ENCODE results near the gene UBE2D3.
"Not testable (repeated sequence)": the region's sequence is repeated elsewhere in the genome, so short reads cannot be mapped to it uniquely, and the experiment has no call there.

UBE2D3 gene

DNA sequence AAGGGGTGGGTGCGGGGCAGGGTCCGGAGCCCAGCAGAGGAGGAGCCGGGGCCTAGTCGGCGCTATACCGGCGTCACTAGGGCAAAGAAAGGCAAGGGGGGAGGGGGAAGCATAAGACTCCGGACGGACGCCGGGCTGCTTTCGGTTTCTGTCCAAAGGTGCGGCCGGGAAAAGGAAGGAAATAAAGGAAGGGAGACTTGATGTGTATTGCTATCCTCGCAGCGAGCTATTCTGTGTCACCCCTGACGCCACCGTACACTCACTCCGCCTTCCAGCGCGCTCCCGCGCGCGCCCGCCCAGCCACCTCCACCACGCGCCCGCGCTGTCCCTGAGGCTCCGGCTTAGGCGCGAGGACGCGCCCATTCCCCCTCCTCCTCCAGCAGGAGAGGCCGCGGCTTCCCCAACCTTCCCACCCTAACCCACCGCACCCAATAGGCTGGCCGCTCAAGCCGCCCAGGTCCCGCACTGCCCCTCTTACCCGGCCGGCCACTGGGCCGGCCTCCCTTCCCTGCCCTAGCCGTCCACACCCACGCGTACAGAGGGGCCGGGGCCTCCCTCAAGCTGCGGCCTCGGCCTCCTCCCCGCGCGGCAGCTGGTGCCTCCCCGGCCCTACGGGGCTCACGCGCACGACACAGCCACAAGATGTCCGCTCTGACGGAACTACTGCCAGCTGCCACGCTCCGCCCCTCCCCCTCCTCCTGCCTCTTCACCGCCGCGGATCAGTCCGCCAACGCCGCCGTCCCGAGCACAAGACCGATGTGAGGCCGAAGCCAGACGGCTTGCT lies at the start of gene UBE2D3:
Gene UBE2D3, minus strand, starts transcription at position 662 of the 784 bp plus-strand sequence. CDS start 1,043 bp downstream, outside the sequence.
- peak; percentile 94 for DNase-seq

DNA sequence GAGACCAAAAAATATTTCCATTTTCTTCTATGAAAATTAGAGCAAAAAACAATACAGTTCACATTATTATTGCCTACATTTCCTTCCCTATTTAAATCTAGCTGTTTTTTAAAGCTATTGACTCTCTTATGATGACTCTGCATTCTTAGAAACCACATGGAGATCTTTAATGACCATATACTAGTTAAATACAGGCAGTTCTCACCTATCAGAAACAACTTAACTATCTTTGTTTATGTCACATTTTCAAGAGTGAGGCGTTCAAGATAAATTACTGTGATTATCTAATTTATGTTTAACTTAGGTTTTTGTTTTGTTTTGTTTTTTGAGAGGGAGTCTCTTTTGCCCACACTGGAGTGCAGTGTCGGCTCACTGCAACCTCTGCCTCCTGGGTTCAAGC lies 44.4 kb upstream of the UBE2D3 start:
- DNase-seq = no peak

DNA sequence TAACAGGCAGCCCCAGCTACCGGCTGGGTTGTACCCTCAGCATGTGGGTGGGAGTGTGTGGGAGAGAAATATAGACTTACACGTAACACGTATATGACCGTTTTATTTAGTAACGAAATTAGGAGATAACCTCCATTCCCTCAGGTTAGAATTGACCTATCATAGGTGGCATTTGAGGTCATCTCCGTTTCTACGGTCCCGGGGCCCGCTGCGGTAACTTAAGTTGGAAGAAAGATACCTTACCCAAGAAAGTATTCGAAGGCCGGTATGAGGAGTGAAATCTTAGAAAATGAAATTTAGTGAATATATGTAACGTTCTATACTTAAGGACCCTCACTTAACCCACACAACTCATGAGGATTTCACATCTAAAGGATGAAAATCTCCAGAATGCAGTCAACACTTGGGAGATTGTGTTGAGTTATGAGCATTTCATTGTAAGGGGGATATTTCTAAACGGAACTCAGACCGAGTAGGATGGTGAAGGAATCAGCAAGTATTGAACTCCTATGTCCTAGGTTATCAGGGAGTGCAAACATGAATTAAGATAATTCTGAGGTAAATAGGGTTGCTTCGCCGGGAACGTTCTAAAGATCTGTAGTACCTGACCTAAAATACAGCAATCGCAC lies 42.3 kb upstream of the UBE2D3 start:
- DNase-seq = no peak

DNA sequence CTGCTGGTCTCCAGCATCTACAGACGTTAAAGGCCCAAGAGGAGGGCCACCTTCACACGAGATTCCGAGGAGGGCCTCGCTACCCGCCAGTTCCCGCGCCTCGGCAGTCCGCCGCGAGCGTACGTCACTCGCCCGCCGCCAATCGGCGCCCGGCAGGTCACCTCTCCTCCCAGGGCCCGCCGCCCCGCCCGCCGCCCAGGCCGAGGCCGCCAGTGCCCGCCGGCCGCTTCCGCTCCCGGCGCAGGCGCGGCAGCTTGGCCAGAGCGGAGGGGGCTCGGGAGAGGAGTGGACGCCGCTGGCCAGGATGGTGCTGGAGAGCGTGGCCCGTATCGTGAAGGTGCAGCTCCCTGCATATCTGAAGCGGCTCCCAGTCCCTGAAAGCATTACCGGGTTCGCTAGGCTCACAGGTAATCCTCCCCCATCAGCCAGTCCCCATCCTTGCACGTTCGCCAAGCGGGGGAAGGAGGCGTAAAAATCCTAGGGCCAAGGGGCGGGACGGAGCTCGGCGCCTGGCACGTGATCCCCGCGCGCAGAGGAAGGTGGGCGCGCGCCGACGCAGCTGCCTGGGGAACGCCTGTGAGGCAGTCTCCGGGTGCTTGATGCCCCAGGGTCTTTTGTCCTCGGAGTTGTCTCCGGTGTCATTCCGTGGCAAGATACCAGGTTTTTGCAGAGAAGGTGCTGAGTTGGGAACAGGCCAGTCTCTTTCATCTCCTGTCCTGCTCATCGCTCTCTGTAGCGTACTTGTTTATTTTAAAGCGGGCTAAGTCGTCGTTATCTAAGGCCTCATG lies 41.6 kb upstream of the UBE2D3 start, which contains the start of gene CISD2:
Gene CISD2, plus strand, starts transcription at position 212 of the 788 bp plus-strand sequence. Its CDS starts 93 bp downstream, at position 305.
- peak; percentile 96 for DNase-seq

DNA sequence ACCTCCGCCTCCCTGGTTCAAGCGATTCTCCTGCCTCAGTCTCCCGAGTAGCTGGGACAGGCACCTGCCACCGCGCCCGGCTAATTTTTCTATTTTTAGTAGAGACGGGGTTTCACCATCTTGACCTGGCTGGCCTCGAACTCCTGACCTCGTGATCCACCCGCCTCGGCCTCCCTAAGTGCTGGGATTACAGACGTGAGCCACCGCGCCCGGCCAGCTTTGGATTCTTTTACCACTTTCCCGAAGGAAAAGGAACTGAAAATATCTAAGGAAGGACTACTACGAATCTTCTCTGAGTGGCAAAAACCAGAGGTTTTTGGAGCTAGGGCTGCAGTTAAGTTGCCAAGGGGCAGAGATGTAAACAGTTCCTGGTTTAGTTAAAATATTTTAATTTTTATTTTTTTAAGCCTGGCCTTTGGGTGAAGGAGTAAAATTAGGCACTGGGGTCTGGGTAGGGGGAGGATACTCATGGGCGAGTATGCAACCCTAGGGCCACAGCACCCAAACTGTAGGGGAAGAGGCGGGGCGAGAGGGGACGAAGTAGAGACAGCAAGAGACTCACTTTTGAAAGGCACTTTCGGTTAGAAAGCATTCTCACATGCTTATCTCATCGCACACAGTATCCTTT lies 40.9 kb upstream of the UBE2D3 start:
- peak; percentile 19 for DNase-seq

DNA sequence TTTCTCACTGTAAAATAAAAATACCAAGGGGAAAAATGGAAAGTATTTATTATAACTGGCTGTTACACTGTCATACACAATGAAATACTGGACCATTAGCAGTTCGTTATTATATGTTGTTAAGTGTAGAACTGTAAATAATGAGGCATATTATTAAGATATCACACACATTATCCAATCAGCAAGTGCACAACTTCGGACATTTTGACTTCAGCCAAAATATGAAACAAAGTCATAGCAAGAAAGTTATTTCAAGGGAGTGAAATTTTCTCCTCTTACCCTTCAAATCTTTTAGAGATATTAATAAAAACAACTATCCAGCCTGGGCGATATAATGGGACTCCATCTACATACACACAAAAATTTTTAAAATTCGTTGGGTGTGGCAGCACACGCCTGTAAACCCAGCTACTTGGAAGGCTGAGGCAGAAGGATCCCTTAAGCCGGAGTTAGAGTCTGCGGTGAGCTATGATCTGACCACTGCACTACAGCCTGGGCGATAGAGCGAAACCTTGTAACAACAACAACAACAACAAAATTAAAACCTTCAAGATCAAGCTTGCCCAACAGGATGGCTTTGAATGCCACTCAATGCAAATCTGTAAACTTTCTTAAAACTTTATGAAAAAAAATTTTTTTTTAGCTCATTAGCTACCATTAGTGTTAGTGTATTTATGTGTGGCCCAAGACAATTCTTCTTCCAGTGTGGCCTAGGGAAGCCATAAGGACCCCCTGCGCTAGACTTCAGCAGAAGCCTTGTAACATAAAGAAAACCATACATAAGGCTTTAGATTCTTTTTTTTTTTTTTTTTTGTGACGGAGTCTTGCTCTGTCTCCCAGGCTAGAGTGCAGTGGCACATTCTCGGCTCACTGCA lies 40.2 kb upstream of the UBE2D3 start:
- DNase-seq = no peak

DNA sequence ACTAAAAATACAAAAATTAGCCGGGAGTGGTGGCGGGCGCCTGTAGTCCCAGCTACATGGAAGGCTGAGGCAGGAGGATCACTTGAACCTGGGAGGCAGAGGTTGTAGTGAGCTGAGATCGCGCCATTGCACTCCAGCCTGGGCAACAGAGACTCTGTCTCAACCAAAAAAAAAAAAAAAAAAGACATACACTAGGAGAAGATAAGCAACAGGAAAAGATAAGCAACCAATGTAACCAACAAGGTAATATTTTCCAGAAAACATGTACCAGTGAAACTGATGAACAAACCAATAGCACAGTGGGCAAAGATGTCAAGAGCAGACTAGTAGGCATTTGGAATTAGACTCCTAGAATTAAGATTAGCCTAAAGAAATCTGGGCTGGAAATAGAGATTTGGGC lies 38.0 kb upstream of the UBE2D3 start:
- DNase-seq = not testable (repeated sequence)

DNA sequence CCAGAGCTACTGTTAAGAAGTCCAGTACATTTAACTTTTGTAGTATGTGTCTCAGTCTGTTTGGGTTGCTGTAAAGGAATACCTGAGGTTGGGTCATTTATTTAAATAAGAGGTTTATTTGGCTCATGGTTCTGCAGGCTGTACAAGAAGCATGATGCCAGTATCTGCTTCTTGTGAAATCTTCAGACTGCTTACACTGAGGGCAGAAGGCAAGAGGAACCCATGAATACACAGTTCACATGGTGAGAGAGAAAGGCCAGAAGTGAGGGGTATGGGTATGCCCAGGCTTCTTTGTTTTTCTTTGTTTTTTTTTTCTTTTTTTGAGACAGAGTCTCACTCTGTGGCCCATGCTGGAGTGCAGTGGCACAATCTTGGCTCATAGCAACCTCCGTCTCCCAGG lies 35.4 kb upstream of the UBE2D3 start:
- no peak for DNase-seq

DNA sequence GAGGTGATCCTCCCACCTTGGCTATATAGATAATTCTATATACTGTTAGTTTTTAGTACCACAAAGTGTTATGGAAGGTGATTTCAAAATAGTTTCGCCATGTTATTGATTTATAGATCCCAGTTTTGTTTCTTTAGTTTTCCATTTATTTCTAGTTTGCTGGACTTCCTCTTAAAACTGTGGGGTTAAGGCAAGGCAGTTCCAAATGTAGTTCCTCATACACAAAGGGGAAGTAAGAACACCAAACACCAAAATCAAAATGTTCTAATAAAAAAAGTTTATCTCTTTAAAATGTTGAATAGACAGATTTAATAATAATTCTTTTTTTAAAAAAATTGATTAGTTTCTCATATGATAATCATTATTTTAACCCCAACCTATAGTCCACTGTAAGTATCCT lies 34.7 kb upstream of the UBE2D3 start:
- no peak for DNase-seq

DNA sequence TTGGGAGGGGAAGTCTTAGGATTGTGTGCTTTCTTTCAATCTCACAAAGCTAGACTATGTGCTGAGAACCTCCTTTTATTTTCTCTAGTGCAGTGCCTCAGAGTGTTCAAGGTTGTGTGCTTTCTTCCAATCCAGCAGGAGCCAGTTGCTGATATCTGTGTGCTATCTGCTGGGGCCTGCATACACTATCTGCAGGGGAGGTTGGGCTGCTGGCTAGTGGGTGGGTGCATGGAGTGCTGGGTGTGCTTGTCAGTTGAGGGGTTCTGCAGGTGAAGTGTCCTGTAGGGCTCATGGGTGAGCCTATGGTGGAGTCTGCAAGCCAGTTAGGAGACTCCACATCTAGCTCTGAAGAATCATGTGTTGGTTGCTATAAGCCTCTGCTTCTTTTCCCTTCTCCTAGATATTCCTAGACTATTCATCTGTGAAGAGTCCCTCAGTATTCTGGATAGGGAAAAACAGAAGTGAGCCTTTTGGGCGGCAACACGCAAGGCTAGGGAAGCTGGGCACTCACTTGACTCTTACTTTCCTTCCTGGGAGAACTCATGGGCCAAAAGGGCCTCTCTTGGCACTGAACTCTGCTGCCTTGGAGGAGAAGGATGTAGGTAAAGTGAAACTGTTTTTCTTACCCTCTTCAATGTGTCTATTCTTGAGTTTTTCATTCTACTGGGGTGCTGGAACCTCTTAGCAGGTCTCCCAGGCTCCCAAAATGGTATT lies 33.4 kb upstream of the UBE2D3 start:
- DNase-seq = no peak

DNA sequence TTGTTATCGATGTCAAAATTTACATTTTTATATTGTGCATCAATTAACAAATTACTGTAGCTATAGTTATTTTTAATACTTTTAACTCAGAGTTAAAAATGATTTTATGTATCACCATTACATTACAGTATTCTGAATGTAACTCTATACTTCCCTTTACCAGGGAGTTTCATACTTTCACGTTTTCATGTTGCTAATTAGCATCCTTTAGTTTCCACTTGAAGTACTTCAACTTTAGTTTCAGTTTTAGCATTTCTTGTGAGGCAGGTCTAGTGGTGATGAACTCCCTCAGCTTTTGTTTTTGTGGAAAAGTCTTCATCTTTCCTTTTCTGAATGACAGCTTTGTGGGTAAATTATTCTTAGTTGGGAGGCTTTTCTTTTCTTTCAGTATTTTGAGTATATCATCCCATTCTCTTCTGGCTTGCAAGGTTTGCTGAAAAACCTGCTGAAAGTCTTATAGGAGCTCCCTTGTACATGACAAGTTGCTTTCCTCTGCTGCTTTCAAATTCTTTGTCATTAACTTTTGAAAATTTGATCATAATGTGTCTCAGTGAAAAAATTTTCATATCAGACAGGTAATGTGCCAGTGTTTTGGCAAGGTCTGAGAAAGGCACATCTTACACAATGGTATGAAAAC lies 31.6 kb upstream of the UBE2D3 start:
- DNase-seq = no peak

DNA sequence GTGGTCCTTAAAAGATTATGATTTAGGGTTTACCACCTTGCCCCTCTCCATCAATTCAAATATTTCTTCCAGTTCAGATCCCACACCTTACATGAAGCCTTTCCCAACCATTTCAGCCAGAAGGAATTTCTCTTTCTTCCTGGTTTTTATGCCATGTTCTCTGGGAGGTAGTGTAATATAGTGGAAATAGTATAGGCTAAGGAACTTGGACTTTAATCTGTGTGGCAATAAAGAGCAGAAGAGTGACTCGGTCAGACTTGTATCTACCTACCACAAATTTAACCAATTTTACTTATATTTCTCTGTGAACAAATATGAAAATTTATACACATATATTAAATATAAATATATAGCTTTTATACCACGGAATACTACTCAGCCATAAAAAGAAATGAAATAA lies 23.0 kb upstream of the UBE2D3 start:
- no peak for DNase-seq

DNA sequence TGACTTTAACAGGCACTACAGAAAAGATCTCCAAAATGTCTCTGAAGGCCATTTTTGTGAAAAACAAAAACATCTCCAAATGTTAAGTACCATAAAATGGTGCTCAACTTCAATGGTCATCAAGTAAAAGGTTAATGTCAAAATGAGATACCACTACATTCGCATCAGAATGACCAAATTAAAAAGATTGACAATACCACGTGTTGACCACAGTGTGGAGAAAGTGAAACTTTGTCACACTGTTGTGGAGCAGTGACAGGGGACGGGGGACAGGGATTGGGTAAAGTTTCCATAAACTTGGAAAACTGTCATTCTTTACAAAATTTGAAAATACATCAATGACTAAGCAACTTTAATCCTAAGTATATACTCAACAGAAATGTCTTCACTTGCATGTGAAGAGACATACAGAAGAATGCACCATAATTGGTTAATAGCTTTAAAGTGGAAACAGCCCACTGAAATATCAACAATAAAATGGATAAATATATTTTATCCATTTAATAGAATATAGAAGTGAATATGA lies 22.3 kb upstream of the UBE2D3 start:
- peak; percentile 42 for DNase-seq

DNA sequence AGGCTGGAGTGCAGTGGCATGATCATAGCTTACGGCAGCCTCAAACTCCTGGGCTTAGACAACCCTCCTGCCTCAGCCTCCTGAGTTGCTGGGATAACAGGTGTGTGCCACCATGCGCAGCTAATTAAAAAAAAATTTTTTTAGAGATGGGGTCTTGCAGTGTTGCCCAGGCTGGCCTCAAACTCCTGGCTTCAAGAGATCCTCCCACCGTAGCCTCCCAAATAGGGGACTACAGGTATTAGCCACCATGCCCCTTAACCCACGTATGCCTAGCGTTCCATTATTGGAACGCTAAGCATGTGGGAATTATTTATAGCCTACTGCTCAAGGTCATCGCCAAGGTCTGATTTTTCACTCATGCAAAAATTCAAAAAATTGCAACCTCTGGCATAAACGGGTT lies 20.3 kb upstream of the UBE2D3 start:
- no peak for DNase-seq

DNA sequence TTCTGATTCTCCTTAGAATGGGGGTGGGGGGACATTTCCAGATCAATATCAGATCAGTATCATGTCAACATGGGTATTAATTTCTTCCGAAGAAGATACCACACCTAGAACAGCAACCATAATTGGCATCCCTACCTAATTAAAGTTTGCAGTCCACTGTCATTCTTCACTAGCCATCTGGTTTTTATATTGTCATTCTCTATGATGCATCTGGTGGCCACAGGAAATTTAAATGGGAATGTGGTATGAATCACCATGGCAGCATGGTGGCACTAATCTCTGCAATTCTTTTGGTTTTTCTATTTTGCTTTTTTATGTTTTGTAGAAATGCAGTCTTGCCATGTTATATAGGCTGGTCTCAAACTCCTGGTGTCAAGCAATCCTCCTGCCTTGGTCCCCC lies 16.6 kb upstream of the UBE2D3 start:
- no peak for DNase-seq

DNA sequence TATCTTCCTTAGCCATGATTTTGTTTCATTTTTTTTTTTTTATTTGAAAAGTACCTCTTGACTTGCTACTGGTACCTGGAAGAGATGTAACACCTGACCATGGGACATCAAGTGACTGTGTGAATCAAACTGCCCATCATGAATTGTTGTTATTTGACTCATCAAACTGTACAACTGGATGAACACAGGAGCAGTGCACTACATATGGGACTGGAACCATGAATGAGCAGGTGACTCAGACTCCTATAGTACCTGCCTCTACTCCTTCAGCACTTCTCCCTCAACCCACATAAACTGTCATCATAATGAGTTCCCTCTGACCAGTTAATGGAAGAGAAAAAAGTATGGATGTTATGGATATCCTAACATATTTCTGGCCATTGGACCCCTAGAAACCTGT lies 15.9 kb upstream of the UBE2D3 start:
- DNase-seq = no peak

DNA sequence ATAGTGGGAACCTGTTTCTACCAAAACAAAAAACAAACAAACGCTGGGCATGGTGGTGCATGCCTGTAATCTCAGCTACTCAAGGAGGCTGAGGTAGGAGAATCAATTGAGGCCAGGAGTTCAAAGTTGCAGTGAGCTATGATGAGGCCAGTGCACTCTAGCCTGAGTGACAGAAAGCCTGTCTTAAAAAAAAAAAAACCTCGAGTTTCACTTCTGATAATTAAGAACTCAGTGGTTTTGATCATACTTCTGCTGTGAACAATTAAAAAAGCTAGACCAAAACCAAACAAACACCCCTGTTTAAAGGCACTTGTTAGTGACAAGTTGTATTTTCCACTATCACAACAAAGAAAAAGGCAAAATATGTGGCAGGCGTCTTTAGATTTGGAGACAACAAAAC lies 15.0 kb upstream of the UBE2D3 start:
- DNase-seq = no peak

DNA sequence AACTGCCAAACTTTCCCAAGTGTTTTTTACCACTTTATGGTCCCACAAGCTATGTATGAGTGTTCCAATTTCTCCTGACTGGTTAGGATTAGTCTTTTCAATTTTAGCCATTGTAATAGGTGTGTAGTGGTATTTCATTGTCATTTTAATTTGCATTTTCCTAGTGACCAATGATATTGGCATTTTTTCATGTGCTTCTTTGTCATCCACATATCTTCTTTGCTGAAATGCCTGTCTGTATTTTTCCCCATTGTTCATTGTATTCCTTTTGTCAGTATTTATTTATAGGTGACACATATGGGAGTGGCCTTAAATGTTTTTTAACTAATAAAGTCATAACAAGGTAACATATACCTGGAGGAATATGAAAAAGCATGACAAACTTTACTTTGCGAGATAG lies 9.2 kb upstream of the UBE2D3 start:
- no peak for DNase-seq

DNA sequence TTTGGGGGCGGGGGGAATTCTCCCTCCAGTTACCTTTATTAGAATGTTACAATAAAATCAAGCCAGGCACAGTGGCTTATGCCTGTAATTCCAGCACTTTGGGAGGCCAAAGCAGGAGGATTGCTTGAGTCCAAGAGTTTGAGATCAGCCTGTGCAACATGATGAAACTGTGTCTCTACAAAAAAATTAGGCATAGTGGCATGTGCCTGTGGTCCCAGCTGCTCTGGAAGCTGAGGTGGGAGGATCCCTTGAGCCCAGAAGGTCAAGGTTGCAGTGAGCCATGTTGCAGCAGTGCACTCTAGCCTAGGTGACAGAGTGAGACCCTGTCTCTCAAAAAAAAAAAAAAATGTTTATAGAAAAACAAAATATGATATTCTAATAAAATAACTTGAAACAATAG lies 5.3 kb upstream of the UBE2D3 start:
- no peak for DNase-seq

DNA sequence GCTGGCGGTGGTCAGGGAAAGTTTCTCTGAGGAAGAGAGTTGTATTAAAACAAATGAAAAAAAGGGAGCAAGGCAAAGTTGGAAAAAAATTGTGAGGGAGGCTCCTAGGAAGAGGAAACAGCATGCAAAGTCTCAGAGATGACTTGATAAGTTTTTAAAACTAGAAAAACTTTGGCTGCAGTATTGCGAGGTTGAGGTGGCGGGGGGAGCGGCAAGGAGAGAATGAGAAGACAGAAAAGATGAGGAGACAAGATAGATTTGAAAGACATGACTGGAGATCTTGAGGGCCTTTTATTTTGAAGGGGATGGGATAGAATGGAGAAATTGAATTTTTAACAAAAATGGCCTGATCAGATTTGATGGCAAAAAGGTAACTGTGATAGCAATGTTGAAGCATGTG lies 4.8 kb upstream of the UBE2D3 start:
- DNase-seq = no peak

DNA sequence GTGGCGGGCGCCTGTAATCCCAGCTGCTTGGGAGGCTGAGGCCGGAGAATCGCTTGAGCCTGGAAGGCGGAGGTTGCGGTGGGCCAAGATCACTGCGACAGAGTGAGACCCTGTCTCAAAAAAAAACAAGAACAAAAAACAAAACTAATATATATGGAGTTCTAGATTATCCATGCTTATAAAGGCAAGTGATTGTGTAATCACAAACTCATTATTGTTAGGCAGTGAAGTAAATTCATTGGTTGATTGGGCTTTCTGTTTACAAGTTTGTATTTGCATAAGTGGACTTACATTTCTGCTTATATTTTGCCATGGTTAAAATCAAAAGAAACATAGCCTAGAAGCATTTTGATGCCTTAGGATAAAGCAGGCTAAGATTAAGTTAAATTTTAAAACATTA lies 2.5 kb upstream of the UBE2D3 start:
- no peak for DNase-seq

All from activated CD4-positive, alpha-beta T cell treated with anti-CD3 and anti-CD28 coated beads, Interleukin-10, Interleukin-2, amounts not matched to agents 100 ng/mL and 50 ng/mL, durations not matched to agents 16 hours and 8 hours (primary cell).